HG03095 (cell line): ENCODE measurements around the gene BIRC5.
"Not testable (repeated sequence)": the region's sequence is repeated elsewhere in the genome, so short reads cannot be mapped to it uniquely, and the experiment has no call there.

Experiments used
- ATAC-seq: cut with Tn5 transposase; IDR thresholded peaks from one replicate; pipeline ENCODE4 v1.9.1; 2021; ENCODE audit warnings: moderate library complexity; ENCODE audit not compliant: unreplicated experiment

BIRC5 gene

DNA sequence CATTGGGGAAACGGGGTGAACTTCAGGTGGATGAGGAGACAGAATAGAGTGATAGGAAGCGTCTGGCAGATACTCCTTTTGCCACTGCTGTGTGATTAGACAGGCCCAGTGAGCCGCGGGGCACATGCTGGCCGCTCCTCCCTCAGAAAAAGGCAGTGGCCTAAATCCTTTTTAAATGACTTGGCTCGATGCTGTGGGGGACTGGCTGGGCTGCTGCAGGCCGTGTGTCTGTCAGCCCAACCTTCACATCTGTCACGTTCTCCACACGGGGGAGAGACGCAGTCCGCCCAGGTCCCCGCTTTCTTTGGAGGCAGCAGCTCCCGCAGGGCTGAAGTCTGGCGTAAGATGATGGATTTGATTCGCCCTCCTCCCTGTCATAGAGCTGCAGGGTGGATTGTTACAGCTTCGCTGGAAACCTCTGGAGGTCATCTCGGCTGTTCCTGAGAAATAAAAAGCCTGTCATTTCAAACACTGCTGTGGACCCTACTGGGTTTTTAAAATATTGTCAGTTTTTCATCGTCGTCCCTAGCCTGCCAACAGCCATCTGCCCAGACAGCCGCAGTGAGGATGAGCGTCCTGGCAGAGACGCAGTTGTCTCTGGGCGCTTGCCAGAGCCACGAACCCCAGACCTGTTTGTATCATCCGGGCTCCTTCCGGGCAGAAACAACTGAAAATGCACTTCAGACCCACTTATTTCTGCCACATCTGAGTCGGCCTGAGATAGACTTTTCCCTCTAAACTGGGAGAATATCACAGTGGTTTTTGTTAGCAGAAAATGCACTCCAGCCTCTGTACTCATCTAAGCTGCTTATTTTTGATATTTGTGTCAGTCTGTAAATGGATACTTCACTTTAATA, 10.4 kb downstream of the BIRC5 start:
- ATAC-seq: no peak

DNA sequence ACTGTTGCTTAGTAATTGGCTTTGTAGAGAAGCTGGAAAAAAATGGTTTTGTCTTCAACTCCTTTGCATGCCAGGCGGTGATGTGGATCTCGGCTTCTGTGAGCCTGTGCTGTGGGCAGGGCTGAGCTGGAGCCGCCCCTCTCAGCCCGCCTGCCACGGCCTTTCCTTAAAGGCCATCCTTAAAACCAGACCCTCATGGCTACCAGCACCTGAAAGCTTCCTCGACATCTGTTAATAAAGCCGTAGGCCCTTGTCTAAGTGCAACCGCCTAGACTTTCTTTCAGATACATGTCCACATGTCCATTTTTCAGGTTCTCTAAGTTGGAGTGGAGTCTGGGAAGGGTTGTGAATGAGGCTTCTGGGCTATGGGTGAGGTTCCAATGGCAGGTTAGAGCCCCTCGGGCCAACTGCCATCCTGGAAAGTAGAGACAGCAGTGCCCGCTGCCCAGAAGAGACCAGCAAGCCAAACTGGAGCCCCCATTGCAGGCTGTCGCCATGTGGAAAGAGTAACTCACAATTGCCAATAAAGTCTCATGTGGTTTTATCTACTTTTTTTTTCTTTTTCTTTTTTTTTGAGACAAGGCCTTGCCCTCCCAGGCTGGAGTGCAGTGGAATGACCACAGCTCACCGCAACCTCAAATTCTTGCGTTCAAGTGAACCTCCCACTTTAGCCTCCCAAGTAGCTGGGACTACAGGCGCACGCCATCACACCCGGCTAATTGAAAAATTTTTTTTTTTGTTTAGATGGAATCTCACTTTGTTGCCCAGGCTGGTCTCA, 11.2 kb downstream of the BIRC5 start:
- ATAC-seq: no peak

DNA sequence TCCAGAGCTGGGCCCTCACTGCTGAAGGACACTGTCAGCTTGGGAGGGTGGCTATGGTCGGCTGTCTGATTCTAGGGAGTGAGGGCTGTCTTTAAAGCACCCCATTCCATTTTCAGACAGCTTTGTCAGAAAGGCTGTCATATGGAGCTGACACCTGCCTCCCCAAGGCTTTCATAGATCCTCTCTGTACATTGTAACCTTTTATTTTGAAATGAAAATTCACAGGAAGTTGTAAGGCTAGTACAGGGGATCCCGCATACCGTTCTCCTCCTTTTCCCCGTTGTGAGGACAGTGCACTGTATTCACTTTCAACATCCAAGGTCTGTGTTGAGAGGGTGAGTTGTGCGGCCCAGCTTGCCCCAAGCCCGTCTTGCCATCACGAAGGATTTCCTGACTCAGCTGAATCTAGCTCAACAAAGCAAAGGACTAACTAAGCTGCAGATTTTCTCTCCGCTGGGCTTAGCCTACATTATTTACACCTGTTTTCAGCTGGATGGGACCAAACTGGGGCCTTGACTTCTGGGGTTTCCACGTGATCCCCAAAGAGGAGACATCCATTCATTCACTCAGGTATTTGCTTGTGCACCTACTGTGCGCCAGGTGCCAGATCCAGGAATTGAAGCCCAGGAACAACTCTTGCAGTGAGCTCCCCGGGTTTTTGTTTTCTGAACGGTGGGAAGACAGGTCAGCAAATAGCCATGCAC, 12.2 kb downstream of the BIRC5 start:
- no peak for ATAC-seq

DNA sequence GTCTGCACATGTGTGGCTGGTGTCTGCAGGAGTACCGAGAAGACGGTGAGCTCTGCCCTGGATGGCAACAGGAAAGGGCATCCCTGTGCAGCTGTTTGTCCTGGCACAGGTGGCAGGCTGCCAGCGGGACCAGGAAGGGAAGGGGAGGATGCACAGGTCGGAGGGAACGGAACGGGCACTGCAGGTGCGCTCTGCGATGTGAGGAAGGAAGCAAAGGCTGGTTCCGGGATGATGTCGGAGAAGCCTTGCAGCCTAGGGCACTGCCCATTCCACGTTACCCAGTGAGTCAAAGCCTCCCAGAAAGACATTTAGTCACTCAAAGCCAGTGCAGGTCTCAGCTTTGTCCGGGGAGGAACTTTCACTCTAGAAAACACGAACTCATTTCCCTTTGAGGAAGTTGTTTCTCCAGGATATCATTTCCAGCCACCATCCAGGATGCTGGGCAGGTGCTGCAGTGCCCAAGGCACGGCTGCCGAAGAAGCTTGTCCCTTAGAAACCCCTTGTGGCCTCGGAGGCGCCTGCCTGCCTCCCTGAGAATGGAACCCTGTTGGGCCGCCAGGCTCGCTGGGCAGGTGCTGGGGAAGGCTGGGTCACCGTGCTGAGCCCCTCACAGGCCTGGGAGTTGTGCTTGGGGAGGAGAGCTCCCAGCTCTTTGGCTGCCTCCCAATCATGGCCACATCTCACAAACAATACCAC, 12.9 kb downstream of the BIRC5 start:
- ATAC-seq: no peak

DNA sequence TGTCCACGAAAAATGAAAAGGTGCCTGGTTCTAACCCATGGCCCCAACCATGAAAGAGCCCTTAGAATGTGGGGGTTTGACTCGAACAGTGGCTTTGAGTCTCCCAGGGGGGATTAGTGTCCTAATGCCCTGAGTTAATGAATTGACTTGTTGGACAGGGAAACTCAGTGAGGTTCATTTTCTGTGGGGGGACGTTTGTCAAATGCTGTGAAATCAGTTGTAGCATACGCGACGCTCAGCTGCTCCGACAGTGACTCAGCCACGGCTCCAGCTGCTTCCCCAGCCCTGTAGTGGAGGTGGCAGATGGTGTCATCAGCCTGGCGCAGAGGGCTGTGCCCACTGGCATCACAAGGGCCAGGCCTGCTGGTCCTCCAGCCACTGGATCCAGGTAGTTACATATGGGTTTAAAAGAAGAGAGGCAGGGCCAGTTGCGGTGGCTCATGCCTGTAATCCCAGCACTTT, 13.4 kb downstream of the BIRC5 start:
- ATAC-seq: no peak

DNA sequence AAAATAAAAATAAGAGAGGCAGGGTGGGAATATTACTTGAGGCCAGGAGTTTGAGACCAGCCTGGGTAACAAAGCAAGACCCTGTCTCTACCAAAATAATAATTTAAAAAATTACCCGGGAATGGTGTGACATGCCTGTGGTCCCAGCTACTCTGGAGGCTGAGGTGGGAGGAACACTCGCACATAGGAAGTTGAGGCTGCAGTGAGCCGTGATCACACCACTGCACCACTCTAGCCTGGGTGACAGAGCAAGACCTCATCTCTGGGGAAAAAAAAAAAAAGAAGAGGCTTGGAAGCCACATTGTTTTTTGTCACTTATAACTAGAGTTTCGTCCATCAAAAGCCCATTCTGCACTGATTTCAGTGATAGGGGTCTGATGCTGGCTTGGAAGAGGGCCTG, 14.1 kb downstream of the BIRC5 start:
- no peak for ATAC-seq

DNA sequence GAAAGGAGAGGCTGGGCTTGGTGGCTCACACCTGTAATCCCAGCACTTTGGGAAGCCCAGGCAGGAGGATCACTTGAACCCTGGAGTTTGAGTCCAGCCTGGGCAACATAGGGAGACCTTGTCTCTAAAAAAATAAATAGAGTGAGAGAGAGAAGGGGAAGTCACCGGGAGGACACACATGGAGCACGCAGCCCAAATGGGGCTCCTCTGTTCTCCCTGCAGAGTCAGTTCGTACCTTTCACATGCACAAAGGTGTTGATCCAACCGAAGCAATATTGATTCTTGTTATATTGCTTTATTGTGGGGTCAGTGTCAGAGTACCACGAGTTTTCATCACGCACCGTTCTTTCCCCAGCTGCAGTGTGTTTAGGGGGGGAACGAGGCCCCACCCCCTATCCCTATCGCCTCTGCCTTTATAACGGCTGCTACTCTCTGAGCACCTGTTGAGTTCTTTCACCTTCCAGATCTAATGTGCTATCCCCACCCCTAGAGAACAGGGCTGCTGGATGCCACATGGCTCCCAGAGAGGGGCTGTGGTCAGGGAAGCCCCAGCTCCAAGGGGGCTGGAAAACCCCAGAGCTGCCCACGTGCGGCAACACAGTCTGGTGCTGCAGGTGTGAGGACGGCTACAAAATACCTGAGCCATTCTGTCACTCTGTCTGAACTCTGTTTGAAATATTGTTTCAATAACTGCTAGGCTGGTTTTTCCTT, 16.4 kb downstream of the BIRC5 start:
- no peak for ATAC-seq

DNA sequence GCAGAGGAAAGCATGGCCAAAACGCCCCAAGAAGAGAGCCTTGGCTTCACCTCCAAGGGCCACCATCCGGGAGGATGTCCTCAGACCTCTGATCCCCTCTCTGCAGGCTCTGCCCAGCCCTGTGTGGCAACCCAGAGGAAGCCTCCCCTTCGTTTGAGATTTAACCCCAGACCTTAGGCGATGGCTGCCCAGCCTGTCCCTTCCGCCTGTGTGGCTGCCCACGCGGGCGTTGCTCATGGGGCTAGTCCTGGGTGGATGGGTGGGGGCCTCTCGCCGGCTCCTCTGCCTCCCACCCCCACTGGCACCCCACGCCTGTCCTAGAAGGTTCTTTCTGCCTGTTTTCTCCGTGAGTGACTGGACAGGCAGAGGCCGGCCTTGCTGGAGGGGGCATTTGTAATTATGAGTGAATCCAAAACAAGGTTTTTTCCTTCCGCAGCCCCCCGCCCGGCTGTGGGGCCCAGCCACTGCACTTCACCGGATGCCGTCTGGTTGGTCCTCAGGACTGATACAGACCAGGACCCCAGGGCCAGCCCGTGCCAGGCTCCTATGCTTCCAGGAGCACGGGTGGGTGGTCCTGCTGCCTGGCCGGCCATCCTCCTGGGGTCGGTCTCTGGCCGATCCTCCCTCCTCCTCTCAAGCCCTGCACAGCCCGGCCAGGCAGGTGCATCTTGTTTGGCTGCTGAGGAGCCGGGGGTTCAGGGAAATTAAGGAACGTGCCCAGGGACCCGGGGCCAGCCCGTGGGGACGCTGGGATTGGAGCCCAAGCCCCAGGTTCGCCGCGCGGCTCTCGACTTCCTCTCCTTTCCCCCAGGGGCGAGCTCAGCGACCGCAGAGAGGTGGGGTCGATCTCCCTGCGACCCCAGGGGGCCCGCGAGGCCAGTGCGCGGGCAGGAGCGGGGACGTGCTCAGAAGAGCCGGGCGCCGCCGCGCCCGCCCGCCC, 17.2 kb downstream of the BIRC5 start, which contains the start of gene TMEM235:
TSS of gene TMEM235 (plus strand) at position 636 of the 940 bp plus-strand sequence. CDS start 393 bp downstream, outside the sequence.
- ATAC-seq: no peak

DNA sequence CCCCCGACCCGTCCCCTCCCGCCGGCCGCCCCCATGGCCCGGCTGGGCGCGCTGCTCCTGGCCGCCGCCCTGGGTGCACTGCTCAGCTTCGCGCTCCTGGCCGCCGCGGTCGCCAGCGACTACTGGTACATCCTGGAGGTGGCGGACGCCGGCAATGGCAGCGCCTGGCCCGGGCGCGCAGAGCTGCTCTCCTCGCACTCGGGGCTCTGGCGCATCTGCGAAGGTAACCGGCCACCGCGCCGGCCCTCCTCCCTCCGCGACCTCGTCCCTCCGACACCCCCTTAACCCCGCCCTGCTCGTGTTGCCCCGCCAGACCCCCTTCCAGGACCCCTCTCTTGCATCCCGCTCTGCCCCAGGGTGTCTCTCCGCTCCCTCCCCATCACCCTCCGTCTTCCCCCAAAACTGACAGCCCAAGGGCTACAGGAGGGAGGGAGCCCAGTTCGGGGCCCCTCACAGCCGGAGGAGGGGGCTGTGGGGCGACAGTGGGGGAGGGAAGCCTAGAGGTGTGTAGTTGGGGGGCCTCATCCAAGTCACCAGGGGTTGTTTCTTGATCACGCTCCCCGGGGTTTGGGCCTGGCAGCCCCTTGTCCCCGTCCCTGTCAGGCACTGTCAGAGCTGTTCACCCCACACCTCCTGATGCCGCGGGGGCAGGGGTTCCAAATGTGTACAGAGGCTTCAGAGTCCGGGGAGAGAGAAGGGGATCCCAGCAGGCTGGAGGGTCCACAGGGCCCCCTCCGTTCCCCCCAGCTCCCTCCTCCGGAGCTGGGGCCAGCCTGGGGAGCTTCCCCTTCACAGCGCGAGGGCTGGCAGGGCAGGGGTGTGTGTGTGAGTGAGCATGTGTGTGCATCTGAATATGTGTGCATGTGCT, 18.2 kb downstream of the BIRC5 start:
- ATAC-seq: no peak

DNA sequence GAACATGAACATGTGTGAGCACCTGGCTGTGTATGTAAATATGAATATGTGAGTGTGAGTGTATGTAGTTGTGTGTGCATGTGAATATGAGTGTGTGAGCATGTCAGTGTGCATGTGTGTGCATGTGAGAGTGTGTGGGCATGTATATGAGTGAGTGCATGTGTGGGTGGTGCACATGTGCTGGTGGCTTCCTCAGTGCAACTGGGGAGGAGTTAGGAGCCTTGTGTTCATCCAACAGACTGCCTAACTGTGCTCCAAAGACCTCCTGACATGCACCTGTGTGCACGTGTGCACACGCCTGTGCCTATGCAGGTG, 18.8 kb downstream of the BIRC5 start:
- no peak for ATAC-seq

DNA sequence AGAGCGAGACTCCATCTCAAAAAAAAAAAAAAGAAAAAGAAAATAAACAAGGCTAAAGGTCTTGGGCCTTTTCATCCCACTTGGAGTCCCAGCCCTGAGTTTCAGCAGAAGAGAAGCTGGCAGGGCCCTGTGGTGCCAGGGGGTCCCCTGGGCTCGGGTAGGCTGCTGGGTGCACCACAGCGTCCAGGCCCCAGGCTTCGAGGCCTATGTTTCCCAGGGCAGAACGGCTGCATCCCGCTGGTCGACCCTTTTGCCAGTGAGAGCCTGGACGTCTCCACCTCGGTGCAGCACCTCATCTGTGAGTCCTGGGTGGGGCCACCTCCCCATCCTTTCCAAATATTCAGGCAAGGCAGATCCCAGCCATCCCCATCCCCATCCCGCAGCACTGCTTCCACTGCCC, 19.6 kb downstream of the BIRC5 start:
- ATAC-seq: no peak

DNA sequence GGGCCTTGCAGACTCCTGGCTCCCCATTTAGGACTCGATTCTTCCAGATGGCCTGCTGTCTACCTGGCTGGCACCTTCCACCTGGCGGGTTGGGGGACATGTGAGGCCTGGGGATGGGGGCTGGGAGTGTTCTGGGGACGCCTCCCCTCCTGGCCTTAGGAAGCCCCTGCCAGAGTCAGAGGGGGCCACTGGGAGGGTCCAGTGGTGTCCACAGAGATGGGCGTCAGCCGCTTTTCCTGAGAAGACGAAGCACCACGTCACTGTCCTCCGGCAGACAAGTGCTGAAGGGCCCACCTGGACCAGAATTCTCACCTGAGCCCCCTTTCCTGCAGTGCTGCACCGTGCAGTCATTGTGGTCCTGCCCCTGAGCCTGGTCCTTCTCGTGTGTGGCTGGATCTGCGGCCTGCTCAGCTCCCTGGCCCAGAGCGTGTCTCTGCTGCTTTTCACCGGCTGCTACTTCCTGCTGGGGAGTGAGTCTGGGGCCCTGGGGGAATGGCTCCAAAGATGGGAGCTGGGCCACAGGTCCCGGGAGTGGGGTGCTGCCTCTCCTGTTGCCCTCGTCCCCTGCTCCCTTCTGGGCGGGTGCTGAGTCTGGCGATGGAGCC, 20.3 kb downstream of the BIRC5 start:
- ATAC-seq: no peak

DNA sequence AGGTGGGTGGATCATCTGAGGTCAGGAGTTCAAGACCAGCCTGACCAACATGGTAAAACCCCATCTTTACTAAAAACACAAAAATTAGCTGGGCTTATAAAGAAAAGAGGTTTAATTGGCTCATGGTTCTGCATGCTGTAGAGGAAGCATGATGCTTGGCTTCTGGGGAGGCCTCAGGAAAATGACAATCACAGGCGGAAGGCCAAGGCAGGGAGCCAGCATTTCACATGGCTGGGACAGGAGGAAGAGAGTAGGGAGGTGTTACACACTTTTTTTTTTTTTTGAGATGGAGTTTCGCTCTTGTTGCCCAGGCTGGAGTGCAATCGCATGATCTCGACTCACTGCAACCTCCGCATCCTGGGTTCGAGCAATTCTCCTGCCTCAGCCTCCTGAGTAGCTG, 21.0 kb downstream of the BIRC5 start:
- ATAC-seq: not testable (repeated sequence)

DNA sequence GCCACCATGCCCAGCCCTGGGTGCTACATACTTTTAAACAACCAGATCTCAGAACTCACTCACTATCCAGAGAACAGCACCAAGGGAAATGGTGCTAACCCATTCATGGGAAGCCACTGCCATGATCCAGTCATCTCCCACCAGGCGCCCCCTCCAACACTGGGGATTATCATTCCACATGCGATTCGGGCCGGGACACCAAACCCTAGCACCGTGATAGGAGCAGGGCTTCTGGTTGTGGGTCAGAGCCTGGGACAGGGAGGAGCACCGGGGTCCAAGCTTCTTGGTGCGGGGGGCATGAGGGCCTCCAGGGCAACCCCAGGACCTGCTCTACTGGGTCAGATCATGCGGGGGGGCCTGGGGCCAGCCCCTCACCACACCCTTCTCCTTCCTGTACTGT, 21.8 kb downstream of the BIRC5 start:
- ATAC-seq: no peak

DNA sequence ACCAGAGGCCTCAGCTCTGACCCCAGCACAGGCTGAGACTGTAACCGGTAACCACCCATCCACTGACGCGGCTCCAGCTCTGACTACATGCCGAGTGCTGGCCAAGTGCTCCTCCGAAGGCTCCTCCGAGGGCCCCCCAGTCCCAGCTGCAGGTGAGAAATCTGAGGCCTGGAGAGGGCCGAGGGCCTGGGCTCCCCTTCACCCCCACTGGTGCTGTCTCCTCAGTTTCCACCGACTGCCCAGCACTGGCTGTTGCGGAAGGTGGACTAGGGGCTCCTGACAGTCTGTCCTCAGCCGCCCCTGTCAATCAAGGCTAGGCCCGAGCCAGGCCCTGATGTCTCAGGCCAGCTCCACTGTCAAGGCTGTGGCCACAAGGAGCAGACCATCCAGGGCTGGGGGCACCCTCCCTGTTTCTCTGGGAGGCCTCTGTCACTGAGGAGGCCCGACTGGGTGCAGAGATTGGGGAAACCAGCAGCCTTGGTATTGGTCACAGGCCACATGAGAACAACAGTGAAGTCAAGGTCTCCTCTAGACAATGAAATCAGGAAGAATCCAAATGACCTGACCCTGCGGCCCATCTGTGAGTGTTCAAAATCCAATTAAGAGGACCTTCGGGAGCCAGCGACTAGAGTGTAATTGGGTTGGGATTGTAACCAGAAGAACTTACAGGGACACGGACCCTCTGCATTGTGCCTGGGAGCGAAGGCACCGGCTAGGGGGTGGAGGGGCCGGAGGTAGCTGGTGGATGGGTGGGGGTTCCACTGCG, 22.5 kb downstream of the BIRC5 start:
- ATAC-seq: no peak

DNA sequence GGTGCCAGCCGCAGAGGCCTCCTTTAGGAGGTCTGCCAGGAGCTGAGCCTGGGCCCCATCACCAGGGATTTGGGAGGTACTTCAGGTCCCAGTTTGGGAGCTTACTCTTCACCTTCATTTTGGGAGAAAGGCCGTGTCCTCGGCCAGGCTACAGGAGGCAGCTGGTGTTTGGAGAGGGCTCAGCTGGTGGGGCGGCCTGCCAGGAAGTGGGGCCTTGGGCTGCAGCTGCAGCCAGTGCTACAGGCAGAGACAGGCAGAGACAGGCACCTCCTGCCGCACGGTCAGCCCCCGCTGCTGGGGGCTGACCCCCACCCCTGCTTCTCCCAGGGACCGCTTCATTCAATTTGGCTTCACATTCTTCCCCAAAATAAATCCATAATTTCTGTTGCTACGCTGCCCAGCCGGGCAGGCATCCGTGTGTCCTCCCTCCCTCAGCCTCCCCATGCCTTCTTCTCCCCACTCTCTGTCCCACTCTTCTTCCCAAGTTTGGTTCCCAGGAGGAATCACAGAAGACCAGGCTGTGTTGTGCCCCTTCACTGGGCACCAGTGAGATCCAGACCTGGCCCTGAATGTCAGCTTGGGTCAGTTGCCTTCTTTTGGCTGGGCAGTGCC, 23.5 kb downstream of the BIRC5 start:
- ATAC-seq: no peak
